H1 (cell line): ENCODE measurements around the gene POLRMT. TPM values are rescaled to one million over a fixed set of nuclear protein-coding genes. Genes with fewer than 3 reads are reported as not detected.

Source experiments
- CTCF ChIA-PET: fragments of 300-600 bp; sonication (Branson Sonifier 250); formaldehyde crosslinking; loops from one replicate; lab custom pipeline; 2021; ENCODE audit not compliant: partially characterized antibody; lab: Charles Lee
- POLR2A ChIA-PET: fragments of 300-600 bp; sonication (Branson Sonifier 250); formaldehyde crosslinking; loops from one replicate; lab custom pipeline; 2021; ENCODE audit warnings: inconsistent platforms; ENCODE audit not compliant: partially characterized antibody; lab: Charles Lee
- DNase-seq, 2 experiments: peaks; one replicate each; pipeline versions ENCODE4 v3.0.0 to v3.0.0-alpha.2; 2010 to 2022; ENCODE audit warnings: low spot score in 2 of 2, low read depth in 1 of 2, mixed read lengths in 1 of 2
- FAIRE-seq: peaks from 2 replicates; lab custom pipeline; 2011; peaks lifted over from hg19 to GRCh38; lab: Jason Lieb, UNC
- H2AFZ ChIP-seq: 2 replicates; pipeline ENCODE4 v1.8.1; 2012; ENCODE audit warnings: low read length, inconsistent platforms
- H2AK5ac ChIP-seq: 2 replicates; pipeline ENCODE4 v1.6.1; 2013; ENCODE audit warnings: low read depth, low read length
- H2BK120ac ChIP-seq: replicated peaks from 2 replicates; pipeline ENCODE3; 2013; ENCODE audit warnings: low read depth, low read length, inconsistent platforms
- H2BK12ac ChIP-seq: 2 replicates; pipeline ENCODE4 v1.6.1; 2013; ENCODE audit warnings: low read depth, low read length
- H2BK15ac ChIP-seq: 2 replicates; pipeline ENCODE4 v1.6.1; 2013; ENCODE audit warnings: low read length
- H2BK20ac ChIP-seq: 2 replicates; pipeline ENCODE4 v1.6.1; 2013; ENCODE audit warnings: low read length
- H2BK5ac ChIP-seq: 2 replicates; pipeline ENCODE4 v1.6.1; 2013; ENCODE audit warnings: low read depth, low read length
- H3K14ac ChIP-seq: 2 replicates; pipeline ENCODE4 v1.6.1; 2013; ENCODE audit warnings: inconsistent platforms; ENCODE audit not compliant: insufficient read length
- H3K18ac ChIP-seq: 2 replicates; pipeline ENCODE4 v1.6.1; 2013; ENCODE audit warnings: low read length; ENCODE audit errors: extremely low read depth
- H3K23ac ChIP-seq: 2 replicates; pipeline ENCODE4 v1.6.1; 2013; ENCODE audit warnings: inconsistent platforms; ENCODE audit not compliant: insufficient read length
- H3K23me2 ChIP-seq: 2 replicates; pipeline ENCODE4 v1.6.1; 2013; ENCODE audit warnings: low read depth, low read length
- H3K27ac ChIP-seq: 2 replicates; pipeline ENCODE4 v1.6.1; 2011; ENCODE audit warnings: low read depth, low read length, inconsistent platforms
- H3K27me3 ChIP-seq, 4 experiments: replicated peaks in 1 of 4; 1 replicate in 1 of 4; 2 replicates in 3 of 4; pipeline versions ENCODE4 v1.6.1 to v1.8.1; 2011 to 2013; ENCODE audit warnings: low read length in 3 of 4, mild to moderate bottlenecking in 3 of 4, inconsistent platforms in 2 of 4, mixed read lengths in 2 of 4, moderate library complexity in 1 of 4; ENCODE audit not compliant: control insufficient read depth in 3 of 4, insufficient read depth in 3 of 4; ENCODE audit errors: extremely low read depth in 1 of 4
- H3K36me3 ChIP-seq, 4 experiments: 2 replicates each; pipeline versions ENCODE4 v1.6.1 to v1.8.1; 2011 to 2013; ENCODE audit warnings: mild to moderate bottlenecking in 4 of 4, low read length in 3 of 4, moderate library complexity in 2 of 4, control low read depth in 1 of 4, inconsistent platforms in 1 of 4; ENCODE audit not compliant: insufficient read depth in 4 of 4, control insufficient read depth in 2 of 4
- H3K4ac ChIP-seq: replicated peaks from 2 replicates; pipeline ENCODE3; 2013; ENCODE audit warnings: low read length, low read depth, mixed read lengths, inconsistent platforms; ENCODE audit not compliant: insufficient read length
- H3K4me1 ChIP-seq, 4 experiments: replicated peaks in 1 of 4; 1 replicate in 1 of 4; 2 replicates in 3 of 4; pipeline versions ENCODE4 v1.6.1 to v1.8.1; 2011 to 2013; ENCODE audit warnings: low read length in 3 of 4, inconsistent platforms in 2 of 4, mixed read lengths in 1 of 4; ENCODE audit not compliant: insufficient read depth in 4 of 4, control insufficient read depth in 3 of 4
- H3K4me2 ChIP-seq, 2 experiments: 2 replicates each; pipeline versions ENCODE4 v1.6.1 to v1.8.1; 2011 to 2013; ENCODE audit warnings: low read depth in 2 of 2, low read length in 2 of 2, control low read depth in 1 of 2, inconsistent platforms in 1 of 2, mild to moderate bottlenecking in 1 of 2; ENCODE audit not compliant: insufficient read depth in 1 of 2
- H3K4me3 ChIP-seq, 4 experiments: fragments of 200-600, 300-600 bp in 1 of 4; sonication (generic), shearing (Covaris generic), sonication (Bioruptor Twin) in 1 of 4; 2 replicates each; pipeline versions ENCODE4 v1.5.1 to v1.8.1; 2011 to 2016; ENCODE audit warnings: low read length in 4 of 4, low read depth in 3 of 4, control low read depth in 2 of 4, inconsistent platforms in 2 of 4, mild to moderate bottlenecking in 2 of 4, mixed read lengths in 1 of 4, moderate library complexity in 1 of 4; ENCODE audit not compliant: insufficient read depth in 2 of 4; ENCODE audit errors: extremely low read depth in 1 of 4
- H3K56ac ChIP-seq: replicated peaks from 2 replicates; pipeline ENCODE3; 2013; ENCODE audit warnings: low read depth, mild to moderate bottlenecking, mixed read lengths, low read length, inconsistent platforms; ENCODE audit not compliant: insufficient read length
- H3K79me1 ChIP-seq: 2 replicates; pipeline ENCODE4 v1.6.1; 2013; ENCODE audit warnings: low read depth, low read length, control low read depth
- H3K79me2 ChIP-seq, 2 experiments: 2 replicates each; pipeline versions ENCODE4 v1.6.1 to v1.8.1; 2012 to 2013; ENCODE audit warnings: low read length in 2 of 2, mild to moderate bottlenecking in 2 of 2, inconsistent platforms in 1 of 2; ENCODE audit not compliant: insufficient read depth in 2 of 2, control insufficient read depth in 1 of 2
- H3K9ac ChIP-seq, 4 experiments: replicated peaks in 1 of 4; 1 replicate in 1 of 4; 2 replicates in 3 of 4; pipeline versions ENCODE4 v1.6.1 to v1.8.1; 2011 to 2013; ENCODE audit warnings: low read depth in 3 of 4, low read length in 3 of 4, control low read depth in 2 of 4, mild to moderate bottlenecking in 2 of 4, moderate library complexity in 2 of 4, inconsistent platforms in 1 of 4; ENCODE audit errors: extremely low read depth in 1 of 4
- H3K9me3 ChIP-seq, 2 experiments: 2 replicates each; pipeline versions ENCODE4 v1.6.1 to v1.8.1; 2012 to 2013; ENCODE audit warnings: mild to moderate bottlenecking in 2 of 2, moderate library complexity in 2 of 2, control low read depth in 1 of 2, inconsistent platforms in 1 of 2, low read depth in 1 of 2, low read length in 1 of 2, mixed read lengths in 1 of 2; ENCODE audit not compliant: insufficient read depth in 2 of 2
- H4K20me1 ChIP-seq, 2 experiments: replicated peaks in 1 of 2; 2 replicates each; pipeline versions ENCODE3 to v1.8.1; 2011 to 2013; ENCODE audit warnings: inconsistent platforms in 2 of 2, low read length in 2 of 2, mild to moderate bottlenecking in 1 of 2; ENCODE audit not compliant: insufficient read depth in 2 of 2, control insufficient read depth in 1 of 2
- H4K5ac ChIP-seq: 2 replicates; pipeline ENCODE4 v1.6.1; 2013; ENCODE audit warnings: low read length, low read depth, mixed read lengths, inconsistent platforms; ENCODE audit not compliant: insufficient read length
- H4K8ac ChIP-seq: 2 replicates; pipeline ENCODE4 v1.8.0; 2013; ENCODE audit warnings: mild to moderate bottlenecking, moderate library complexity, low read length, inconsistent platforms; ENCODE audit not compliant: insufficient read depth; ENCODE audit errors: extremely low read depth
- H4K91ac ChIP-seq: replicated peaks from 2 replicates; pipeline ENCODE3; 2013; ENCODE audit warnings: low read length, mixed read lengths, inconsistent platforms; ENCODE audit not compliant: insufficient read length
- KDM1A ChIP-seq: fragments of 200-600, 300-600 bp; sonication (generic); IDR thresholded peaks from 2 replicates; pipeline ENCODE4 v1.7.1; 2016; ENCODE audit warnings: mild to moderate bottlenecking, low read length, borderline replicate concordance
- RFX5 ChIP-seq: IDR thresholded peaks from 2 replicates; pipeline ENCODE4 v1.6.1; 2011; ENCODE audit warnings: low read depth, low read length, improper control_type of control experiment, borderline replicate concordance
- WGBS, 2 experiments: shearing (Covaris generic) in 1 of 2; methylation state at CpG; one replicate each; pipeline versions ENCODE4 v1.1.6 to v1.1.7; 2013 to 2015; ENCODE audit warnings: low lambda C conversion rate in 2 of 2, mixed read lengths in 2 of 2, inconsistent platforms in 1 of 2, low coverage in 1 of 2, missing lambda C conversion rate in 1 of 2; ENCODE audit not compliant: insufficient replicate concordance in 2 of 2, insufficient coverage in 1 of 2, insufficient read length in 1 of 2; ENCODE audit errors: extremely low coverage in 1 of 2, missing lambda C conversion rate in 1 of 2; 5-methylcytosine and 5-hydroxymethylcytosine counted together
- polyA plus RNA-seq, 7 experiments: library from polyadenylated mRNA; depleted of rRNA in 3 of 7; stranded (reverse) in 5 of 7; unstranded in 2 of 7; fragments of >200 nt in 5 of 7; fragments of 200-250 nt in 2 of 7; gene quantifications; 1 replicate in 5 of 7; 2 replicates in 1 of 7; 4 replicates in 1 of 7; pipeline versions ENCODE4 v1.2.1 to v1.2.3, GENCODE V29; 2011 to 2013; ENCODE audit warnings: missing spikeins in 2 of 7, mixed read lengths in 2 of 7
- total RNA-seq: library from RNA; stranded (reverse); fragmentation: NEBNext Ultra II Directional; extraction: Animal tissue kit (Norgen Biotek cat#: 25700); gene quantifications from 2 replicates; pipeline ENCODE4 v1.2.1, GENCODE V29; 2021

The POLRMT gene
- total and polyA plus RNA-seq, 2 of the 8 experiments (the other 6 are each of a cell fraction or from before 2014, with no cell fraction given), result 93.0 to 111 TPM

DNA sequence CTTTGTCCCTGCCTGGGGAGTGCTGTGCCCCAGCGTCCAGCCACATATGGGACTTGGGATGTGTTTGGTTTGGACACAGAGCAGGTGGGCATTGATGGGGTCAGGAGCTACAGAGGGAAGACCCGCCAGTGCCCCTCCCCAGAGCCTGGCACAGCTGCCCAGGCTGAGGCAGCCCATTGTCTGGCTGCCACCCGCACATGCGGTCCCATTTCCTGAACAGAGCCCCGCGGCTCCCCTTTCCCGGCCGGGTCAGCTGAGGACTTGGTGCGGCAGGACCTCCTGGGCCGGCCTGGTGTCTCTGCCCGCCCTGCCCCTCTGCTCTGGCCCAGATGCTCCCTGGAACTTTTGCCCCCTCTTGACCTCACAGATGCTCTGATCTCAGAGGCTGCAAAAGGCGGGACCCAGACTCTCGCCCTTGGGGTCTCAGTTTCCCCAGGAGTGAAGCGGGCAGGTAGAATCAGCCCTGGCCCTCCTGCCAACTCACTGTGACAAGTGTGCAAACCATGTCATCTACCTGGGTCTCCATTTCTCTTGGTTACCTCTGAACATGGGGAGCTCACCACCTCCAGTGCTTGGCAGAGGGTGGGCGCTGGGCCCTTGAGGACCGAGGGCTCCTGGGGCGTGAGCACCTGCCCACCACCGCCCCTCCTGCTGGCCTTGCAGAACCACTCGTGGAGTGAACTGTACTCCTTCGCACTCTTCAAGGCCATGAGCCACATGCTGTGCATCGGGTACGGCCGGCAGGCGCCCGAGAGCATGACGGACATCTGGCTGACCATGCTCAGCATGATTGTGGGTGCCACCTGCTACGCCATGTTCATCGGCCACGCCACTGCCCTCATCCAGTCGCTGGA is 25.8 kb downstream of the POLRMT start:
- WGBS, 2 experiments, result 88% methylated on average over 29 of the region's 30 CpGs; no CpG with 5 or more reads in 1 of the 2 experiments
- no peak overlapping the region for H3K9ac ChIP-seq
- H3K4me3 ChIP-seq, result no peak overlapping the region
- TF ChIP-seq KDM1A (peak; percentile 75; the same call in 1 of the 2 replicates), RFX5 (no peak)
- peaks cover 0 to 18% of the 10 kb centered on the region in 2 experiments; a peak in 1 of 4 replicates for H3K9me3 ChIP-seq
- H3K23me2 ChIP-seq, result no peaks in the 10 kb centered on the region
- H3K18ac ChIP-seq, result no peak overlapping the region
- H2BK120ac ChIP-seq, result no peak overlapping the region
- no peaks in the 10 kb centered on the region for H3K4me1 ChIP-seq
- no peak overlapping the region for H4K8ac ChIP-seq
- no peak overlapping the region for H3K23ac ChIP-seq
- no peak overlapping the region for H2BK20ac ChIP-seq
- H4K91ac ChIP-seq, result peak overlapping the region; percentile 19
- no peak overlapping the region for H3K4ac ChIP-seq
- FAIRE-seq (no peak), DNase-seq (no peak)
- ChIA-PET POLR2A (interaction anchor here (1.0 to 1.5 kb wide), 3 partner anchors 24 to 36 kb away, joined by 3 read pairs; no protein-coding TSS in a partner anchor), CTCF (interaction anchor here (1.0 to 2.4 kb wide), 6 partner anchors 19 to 97 kb away, joined by 3 to 12 read pairs (median 8); no protein-coding TSS in a partner anchor)
- no peaks in the 10 kb centered on the region; the same call in 1 of the 2 replicates for H3K79me1 ChIP-seq
- H3K14ac ChIP-seq, result no peak overlapping the region
- H2BK12ac ChIP-seq, result no peak overlapping the region
- H3K36me3 ChIP-seq, result no peaks in the 10 kb centered on the region
- no peaks in the 10 kb centered on the region for H4K20me1 ChIP-seq
- no peak overlapping the region for H4K5ac ChIP-seq
- H3K27me3 ChIP-seq, result no peaks in the 10 kb centered on the region
- H2AK5ac ChIP-seq, result no peak overlapping the region
- no peak overlapping the region for H2BK5ac ChIP-seq
- no peak overlapping the region for H3K4me2 ChIP-seq
- no peak overlapping the region for H3K27ac ChIP-seq
- no peak overlapping the region for H2AFZ ChIP-seq
- no peak overlapping the region for H2BK15ac ChIP-seq
- H3K56ac ChIP-seq, result no peak overlapping the region
- H3K79me2 ChIP-seq, result no peaks in the 10 kb centered on the region
